ENCODE measurements around the gene ZNF532. TPM values are rescaled to one million over a fixed set of nuclear protein-coding genes. Genes with fewer than 3 reads are reported as not detected.

Gene ZNF532
- total RNA-seq, 1 experiment from 2014 or later, result 258 TPM

- DNase-seq, result no peak
- H4K5ac ChIP-seq (ENCODE audit: insufficient read length, low read depth, low read length), result no peak overlapping the region
- Mint-ChIP-seq H3K36me3 (ENCODE audit: insufficient read depth in 1 of 3, low read depth in 3 of 3) (peaks cover 12 to 18% (median 15%) of the 10 kb centered on the region in 3 experiments), H3K27ac (peak overlapping the region; percentile 92 to 100 (median 98); a peak in 6 of 7 replicates), H3K4me1 (peaks cover 64% of the 10 kb centered on the region in 2 experiments), H3K27me3 (ENCODE audit: low read depth) (no peaks in the 10 kb centered on the region), H3K9me3 (peaks cover 0 to 3% of the 10 kb centered on the region in 2 experiments; a peak in 2 of 5 replicates), H3K4me3 (peak overlapping the region in 1 of 2 experiments; percentile 22; a peak in 2 of 5 replicates)
- no CpG with 5 or more reads among the region's 7 CpGs for WGBS (ENCODE audit: extremely low coverage, insufficient read length, low lambda C conversion rate)
- peak overlapping the region; percentile 15 for H3K4me2 ChIP-seq (ENCODE audit: insufficient read depth, insufficient read length, low read length)
- no peak overlapping the region for H2BK120ac ChIP-seq (ENCODE audit: low read depth, low read length, poor library complexity, severe bottlenecking)
- H3K23ac ChIP-seq (ENCODE audit: insufficient read length, low read depth, low read length), result no peak overlapping the region
- no peak overlapping the region for H4K8ac ChIP-seq (replicated peaks; ENCODE audit: insufficient read length, low read depth, low read length)
- no peak overlapping the region for H2BK15ac ChIP-seq (ENCODE audit: low read depth, low read length)
- H3T11ph ChIP-seq (ENCODE audit: low read length), result no peak overlapping the region
- H2BK20ac ChIP-seq (ENCODE audit: low read depth, low read length, poor library complexity, severe bottlenecking), result no peak overlapping the region
- peaks cover 16% of the 10 kb centered on the region; the same call in 1 of the 2 replicates for H3K79me2 ChIP-seq (ENCODE audit: insufficient read depth, low read length)
- H4K20me1 ChIP-seq (ENCODE audit: control insufficient read depth, insufficient read depth, insufficient read length), result no peaks in the 10 kb centered on the region
- no peak overlapping the region for H2AFZ ChIP-seq (ENCODE audit: low read length)
- H2BK12ac ChIP-seq (ENCODE audit: insufficient read length, low read depth, low read length), result no peak overlapping the region
- H3K79me1 ChIP-seq (ENCODE audit: insufficient read depth, low read depth, low read length, poor library complexity, severe bottlenecking), result no peaks in the 10 kb centered on the region
- peak overlapping the region; percentile 13 for H3K9ac ChIP-seq (ENCODE audit: extremely low read depth, insufficient read length, low read length)
- no peaks in the 10 kb centered on the region for H3K27me3 ChIP-seq (ENCODE audit: insufficient read depth, low read length)
- H3K18ac ChIP-seq (ENCODE audit: insufficient read length, low read depth, low read length), result no peak overlapping the region
- peak overlapping the region; percentile 88 for H3K27ac ChIP-seq (ENCODE audit: insufficient read length, low read depth, low read length)
- H3K14ac ChIP-seq (ENCODE audit: insufficient read depth, low read length), result peak overlapping the region; percentile 12; the same call in 1 of the 2 replicates
- no peak for TF ChIP-seq CTCF (conservative IDR thresholded peaks at IDR 0.05)
- no peaks in the 10 kb centered on the region for H3K23me2 ChIP-seq (ENCODE audit: insufficient read length, low read depth, low read length, poor library complexity, severe bottlenecking)
- H4K91ac ChIP-seq (ENCODE audit: insufficient read length, low read depth, low read length), result no peak overlapping the region
- peaks cover 9% of the 10 kb centered on the region; the same call in 1 of the 2 replicates for H3K4me1 ChIP-seq (ENCODE audit: insufficient read depth, low read length)
- H3K9me3 ChIP-seq (ENCODE audit: control insufficient read depth, low read depth, low read length), result no peaks in the 10 kb centered on the region
- H3K56ac ChIP-seq (ENCODE audit: insufficient read length, low read depth, low read length), result no peak overlapping the region
- no peak overlapping the region for H2AK5ac ChIP-seq (ENCODE audit: insufficient read length, low read length)
- no peak overlapping the region for H3K4ac ChIP-seq (ENCODE audit: low read depth, low read length)
- peak overlapping the region; percentile 50 for H2BK5ac ChIP-seq (ENCODE audit: insufficient read length, low read length)
Measured at GRCh38 chr18:58860747-58861231, 3.9 kb upstream of the ZNF532 start.

Measured in H9 (cell line).